ENCODE results near the gene KISS1.

The KISS1 gene

GRCh38 chr1:204153667-204154066, 42.6 kb downstream of the KISS1 start:
- no peak for DNase-seq

GRCh38 chr1:204152310-204153044, 43.8 kb downstream of the KISS1 start:
- DNase-seq: no peak

GRCh38 chr1:204151552-204152309, 44.6 kb downstream of the KISS1 start, which contains the start of gene ETNK2:
Gene ETNK2 (minus strand): TSS chr1:204152044. CDS start chr1:204151852, 192 bp downstream.
- no peak for DNase-seq

GRCh38 chr1:204150702-204151551, 45.4 kb downstream of the KISS1 start:
- DNase-seq: no peak

- no peak for DNase-seq
These were observed 46.4 kb downstream of the KISS1 start for GRCh38 chr1:204149635-204150565.

- DNase-seq: no peak
These were observed 47.2 kb downstream of the KISS1 start for GRCh38 chr1:204149107-204149506.

GRCh38 chr1:204147406-204148383, 48.6 kb downstream of the KISS1 start:
- no peak for DNase-seq

- DNase-seq: no peak
These were observed 49.3 kb downstream of the KISS1 start for GRCh38 chr1:204146965-204147364.

GRCh38 chr1:204146309-204146708, 50.0 kb downstream of the KISS1 start:
- DNase-seq: no peak

GRCh38 chr1:204145033-204145504, 51.2 kb downstream of the KISS1 start:
- DNase-seq: no peak

- DNase-seq: no peak
These were observed 52.8 kb downstream of the KISS1 start for GRCh38 chr1:204143276-204144041.

- no peak for DNase-seq
These were observed 54.0 kb downstream of the KISS1 start for GRCh38 chr1:204142032-204142974.

- DNase-seq: no peak
These were observed 55.2 kb downstream of the KISS1 start for GRCh38 chr1:204141131-204141530.

All from NCI-H226 (cell line).